ENCODE results near the gene GJB6.

GJB6 gene

DNA sequence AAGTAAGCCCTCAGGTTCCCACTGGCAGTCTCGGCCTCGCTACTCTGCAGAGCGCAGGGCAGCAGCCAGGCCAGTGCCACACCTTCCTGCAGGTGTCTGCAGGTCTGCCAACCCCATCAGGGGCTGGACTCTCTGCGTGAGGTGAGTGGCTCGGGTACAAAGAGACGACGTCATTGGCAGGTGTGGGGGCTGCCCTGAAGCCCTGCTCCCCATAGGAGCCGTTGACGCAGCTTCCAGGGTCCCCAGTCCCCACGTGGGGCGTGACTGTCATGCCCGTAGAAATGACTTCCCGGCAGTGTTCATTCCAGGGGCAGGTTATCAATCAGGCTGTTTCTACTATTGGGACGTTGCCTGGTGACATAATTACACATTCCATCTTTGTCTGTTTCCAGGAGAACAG lies 15.3 kb upstream of the GJB6 start:
- no peak overlapping the region for H3K27ac Mint-ChIP-seq
- peaks cover 12% of the 10 kb centered on the region for H3K27me3 Mint-ChIP-seq (ENCODE audit: low read depth)
- peaks cover 6% of the 10 kb centered on the region for H3K9me3 Mint-ChIP-seq
- no peaks in the 10 kb centered on the region for H3K4me1 Mint-ChIP-seq (ENCODE audit: low read depth)
- no peak overlapping the region for H3K4me3 Mint-ChIP-seq
- no peaks in the 10 kb centered on the region for H3K36me3 Mint-ChIP-seq (ENCODE audit: low read depth)

DNA sequence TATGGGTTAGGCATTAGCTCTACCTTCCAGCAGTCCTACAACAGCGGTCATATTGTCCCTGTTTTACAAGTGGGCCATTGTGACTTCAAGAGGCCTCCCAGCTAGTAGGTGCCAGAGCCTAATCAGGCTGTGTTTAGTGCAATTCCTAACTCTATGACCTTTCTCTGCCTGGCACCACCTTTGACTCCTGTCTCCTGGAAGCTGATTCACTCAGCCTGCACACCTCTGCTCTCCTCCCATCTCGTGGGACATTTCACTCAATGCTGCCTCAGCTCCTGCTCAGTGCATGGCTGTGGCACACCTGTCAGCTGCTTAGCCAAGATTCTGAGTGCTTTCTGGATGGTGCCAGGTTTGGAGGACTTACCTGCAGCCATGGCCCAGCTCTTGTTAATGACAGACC lies 9.5 kb upstream of the GJB6 start:
- peaks cover 6% of the 10 kb centered on the region for H3K9me3 Mint-ChIP-seq
- H3K36me3 Mint-ChIP-seq (ENCODE audit: low read depth): no peaks in the 10 kb centered on the region
- peaks cover 2% of the 10 kb centered on the region for H3K4me1 Mint-ChIP-seq (ENCODE audit: low read depth)
- peaks cover 15% of the 10 kb centered on the region for H3K27me3 Mint-ChIP-seq (ENCODE audit: low read depth)
- H3K27ac Mint-ChIP-seq: no peak overlapping the region
- H3K4me3 Mint-ChIP-seq: no peak overlapping the region

DNA sequence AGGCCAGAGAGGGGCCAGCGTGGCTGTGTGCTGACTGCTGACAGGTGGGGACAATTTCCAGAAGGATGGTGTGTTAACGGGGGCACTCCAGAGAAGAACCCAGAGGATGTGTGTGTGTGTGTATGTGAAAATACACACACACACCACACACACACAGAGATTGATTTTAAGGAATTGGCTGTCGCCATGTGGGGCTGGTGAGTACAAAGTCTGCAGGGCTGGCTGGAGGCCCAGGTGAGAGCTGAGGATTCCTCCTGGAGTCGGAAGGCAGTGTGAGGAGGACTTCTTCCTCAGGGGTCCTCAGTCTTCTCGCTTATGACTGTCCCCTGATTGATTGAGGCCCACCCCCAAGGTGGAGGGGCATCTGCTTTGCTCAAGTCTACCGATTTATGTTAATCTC lies 7.6 kb upstream of the GJB6 start:
- Mint-ChIP-seq H3K9me3 (peaks cover 6% of the 10 kb centered on the region), H3K4me3 (no peak overlapping the region), H3K36me3 (ENCODE audit: low read depth) (no peaks in the 10 kb centered on the region), H3K27ac (no peak overlapping the region), H3K4me1 (ENCODE audit: low read depth) (peaks cover 2% of the 10 kb centered on the region), H3K27me3 (ENCODE audit: low read depth) (peaks cover 18% of the 10 kb centered on the region)

DNA sequence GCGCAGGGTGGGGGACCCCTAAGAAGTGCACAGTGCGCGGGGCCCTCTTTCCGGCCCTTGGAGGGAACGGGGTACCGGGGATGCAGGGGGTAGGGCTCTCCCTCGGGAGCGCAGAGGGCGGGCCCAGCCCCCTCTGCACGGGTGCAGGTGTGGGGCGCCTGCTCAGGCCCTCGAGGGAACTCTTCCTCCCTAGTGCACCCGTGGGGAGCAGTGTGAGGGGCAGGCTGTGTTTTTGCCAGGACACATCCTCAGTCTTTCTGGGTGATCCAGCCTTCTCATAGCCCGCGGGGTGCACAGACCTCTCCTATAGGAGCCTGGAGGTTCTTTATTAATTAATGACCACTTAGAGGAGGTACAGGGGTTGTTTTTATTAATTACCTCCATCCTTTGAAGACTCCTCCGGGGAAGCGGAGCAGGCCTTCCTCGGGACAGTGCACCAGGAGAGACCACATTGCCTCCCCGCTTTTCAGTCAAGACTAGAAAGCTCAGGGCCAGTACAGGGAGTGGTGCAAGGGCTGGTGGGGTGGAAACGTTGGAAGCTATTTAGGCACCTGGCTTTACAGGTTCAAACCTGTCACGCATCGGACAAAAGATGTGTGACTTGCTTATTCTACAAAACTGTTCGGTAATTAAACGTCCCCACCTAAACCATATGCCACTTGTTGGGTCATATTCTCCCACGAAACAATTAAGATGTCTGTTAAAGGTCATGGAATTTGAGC lies 598 bp upstream of the GJB6 start:
- Mint-ChIP-seq H3K4me1 (ENCODE audit: low read depth) (peaks cover 11% of the 10 kb centered on the region), H3K27ac (no peak overlapping the region), H3K4me3 (no peak overlapping the region), H3K36me3 (ENCODE audit: low read depth) (no peaks in the 10 kb centered on the region), H3K9me3 (no peaks in the 10 kb centered on the region), H3K27me3 (ENCODE audit: low read depth) (peaks cover 46% of the 10 kb centered on the region)

DNA sequence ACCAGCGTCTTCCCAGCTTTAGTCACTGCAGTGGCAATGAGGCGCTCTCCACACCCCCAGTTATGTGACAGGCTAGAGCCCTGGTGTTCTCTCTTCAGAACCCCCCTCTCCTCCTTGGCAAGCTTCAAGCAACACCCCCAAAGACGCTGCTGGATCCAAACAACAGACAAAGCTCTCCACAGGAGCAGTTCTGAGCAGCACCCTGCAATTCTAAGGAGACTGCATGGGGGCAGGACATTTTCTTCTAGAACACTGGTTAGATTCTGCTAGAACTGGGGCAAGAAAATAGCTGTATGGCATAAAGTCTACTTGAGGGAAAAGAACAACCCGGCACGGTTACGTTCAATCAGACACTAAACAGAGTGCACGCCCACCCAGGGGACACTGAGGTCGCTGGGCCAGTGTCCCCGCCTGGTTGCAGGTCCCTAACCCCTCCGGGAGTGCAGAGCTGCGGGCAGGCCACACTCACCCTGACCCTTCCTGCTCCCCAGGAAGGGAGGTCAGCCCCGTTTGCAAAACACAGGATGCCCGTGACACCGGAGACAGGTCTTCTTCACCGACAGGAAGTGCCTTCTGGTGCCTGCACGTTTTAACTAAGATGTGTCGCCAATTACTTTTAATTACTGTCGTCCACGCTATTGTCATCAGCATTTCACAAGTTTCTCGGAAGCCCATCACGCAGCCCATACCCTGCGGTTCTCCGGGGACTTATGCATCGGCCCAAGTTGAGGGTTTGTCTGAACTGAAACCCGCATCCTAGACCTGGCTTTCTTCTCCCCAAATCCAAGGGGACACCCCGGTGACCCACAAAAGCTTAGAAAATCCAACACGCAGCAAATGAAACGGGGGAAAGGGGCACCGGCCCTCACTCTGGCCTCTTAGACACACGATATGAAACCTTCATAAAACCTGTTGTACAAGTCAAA lies 943 bp downstream of the GJB6 start:
- peak overlapping the region; percentile 36 for H3K27ac Mint-ChIP-seq
- H3K27me3 Mint-ChIP-seq (ENCODE audit: low read depth): peaks cover 42% of the 10 kb centered on the region
- peak overlapping the region; percentile 70 for H3K4me3 Mint-ChIP-seq
- no peaks in the 10 kb centered on the region for H3K36me3 Mint-ChIP-seq (ENCODE audit: low read depth)
- H3K4me1 Mint-ChIP-seq (ENCODE audit: low read depth): peaks cover 11% of the 10 kb centered on the region
- H3K9me3 Mint-ChIP-seq: no peaks in the 10 kb centered on the region

DNA sequence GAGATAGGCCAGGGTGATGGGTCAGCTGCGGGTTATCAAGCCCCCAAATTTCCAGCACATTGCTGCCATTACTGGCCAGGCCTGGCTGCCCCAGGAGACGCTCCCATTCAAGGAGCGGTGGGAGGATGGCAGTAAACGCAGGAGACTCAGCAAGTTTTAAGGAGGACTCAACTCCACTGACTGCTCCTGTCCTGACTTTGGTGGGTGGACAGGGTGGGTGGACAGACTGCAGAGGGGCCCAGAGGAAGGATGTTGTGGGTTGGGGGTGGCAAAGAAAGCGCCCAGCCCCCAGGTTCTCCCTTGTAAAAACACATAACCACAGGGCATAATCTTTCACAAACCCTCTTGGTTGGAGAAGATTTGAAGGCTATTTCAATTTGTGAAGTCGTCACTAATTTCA lies 4.4 kb downstream of the GJB6 start:
- Mint-ChIP-seq H3K27me3 (ENCODE audit: low read depth) (peaks cover 33% of the 10 kb centered on the region), H3K9me3 (no peaks in the 10 kb centered on the region), H3K4me3 (no peak overlapping the region), H3K27ac (no peak overlapping the region), H3K36me3 (ENCODE audit: low read depth) (no peaks in the 10 kb centered on the region), H3K4me1 (ENCODE audit: low read depth) (peaks cover 7% of the 10 kb centered on the region)

DNA sequence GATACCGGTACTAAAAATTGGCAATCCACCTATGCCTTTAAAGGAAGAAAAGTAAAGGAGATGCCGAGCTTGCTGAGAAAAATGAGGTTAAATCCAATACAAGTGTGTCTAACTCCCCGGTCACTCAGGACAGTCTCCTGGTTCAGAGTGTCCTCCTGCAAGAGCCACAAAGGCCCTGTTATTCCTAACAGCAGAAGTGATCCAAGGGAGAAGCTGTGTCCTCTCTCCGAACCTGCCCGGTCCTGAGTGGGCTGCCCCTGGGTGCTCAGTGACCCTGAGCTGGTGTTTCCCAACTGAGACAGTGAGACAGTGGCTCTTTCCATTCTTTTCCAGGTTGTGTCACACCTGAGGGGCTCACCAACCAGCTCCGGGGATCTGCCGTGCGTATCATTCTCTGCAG lies 4.8 kb downstream of the GJB6 start:
- Mint-ChIP-seq H3K27me3 (ENCODE audit: low read depth) (peaks cover 32% of the 10 kb centered on the region), H3K4me1 (ENCODE audit: low read depth) (peaks cover 7% of the 10 kb centered on the region), H3K27ac (no peak overlapping the region), H3K9me3 (no peaks in the 10 kb centered on the region), H3K36me3 (ENCODE audit: low read depth) (no peaks in the 10 kb centered on the region), H3K4me3 (no peak overlapping the region)

DNA sequence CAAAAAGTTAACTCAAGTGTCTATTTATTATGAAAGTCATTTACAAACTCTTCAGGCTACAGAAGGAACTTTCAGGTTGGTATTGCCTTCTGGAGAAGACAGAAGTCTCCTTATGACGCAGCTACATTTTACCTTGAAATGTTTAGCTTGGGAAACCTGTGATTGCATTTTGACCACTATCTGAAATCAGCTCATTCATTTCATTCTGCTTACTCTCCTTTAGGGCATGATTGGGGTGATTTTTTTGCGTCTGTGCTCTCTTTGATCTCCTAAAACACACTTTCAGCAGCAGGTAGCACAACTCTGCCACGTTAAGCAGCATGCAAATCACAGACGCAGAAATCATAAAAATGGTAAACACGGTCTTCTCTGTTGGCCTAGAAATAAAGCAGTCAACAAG lies 9.6 kb downstream of the GJB6 start:
- peaks cover 2% of the 10 kb centered on the region for H3K36me3 Mint-ChIP-seq (ENCODE audit: low read depth)
- H3K4me1 Mint-ChIP-seq (ENCODE audit: low read depth): peaks cover 16% of the 10 kb centered on the region

DNA sequence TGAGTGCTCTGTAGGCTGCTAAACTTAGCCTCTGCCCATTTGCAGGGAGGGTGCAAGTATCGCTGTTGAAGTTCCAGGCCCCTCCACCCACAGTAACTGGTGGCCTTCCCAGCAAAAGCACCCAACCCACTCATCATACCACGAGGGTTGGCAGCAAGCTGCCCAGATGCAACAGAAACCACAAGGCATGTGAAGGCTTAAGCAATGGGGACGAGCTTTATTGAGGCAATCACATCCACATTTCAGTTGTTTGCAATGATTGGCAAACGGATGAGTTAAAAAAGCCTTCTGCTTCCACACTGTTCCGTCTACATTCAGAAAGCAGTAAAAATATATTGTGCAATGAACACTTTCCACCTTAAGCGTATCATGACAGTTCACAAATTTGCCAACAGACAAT lies 10.3 kb downstream of the GJB6 start:
- Mint-ChIP-seq H3K9me3 (peaks cover 3% of the 10 kb centered on the region), H3K4me3 (no peak overlapping the region), H3K27ac (no peak overlapping the region), H3K36me3 (ENCODE audit: low read depth) (peaks cover 3% of the 10 kb centered on the region), H3K27me3 (ENCODE audit: low read depth) (peaks cover 20% of the 10 kb centered on the region), H3K4me1 (ENCODE audit: low read depth) (peaks cover 16% of the 10 kb centered on the region)

More for the DNA sequence above, 9.6 kb downstream of the GJB6 start:
- Mint-ChIP-seq H3K9me3 (peaks cover 3% of the 10 kb centered on the region), H3K27ac (no peak overlapping the region), H3K4me3 (no peak overlapping the region), H3K27me3 (ENCODE audit: low read depth) (peaks cover 17% of the 10 kb centered on the region)

DNA sequence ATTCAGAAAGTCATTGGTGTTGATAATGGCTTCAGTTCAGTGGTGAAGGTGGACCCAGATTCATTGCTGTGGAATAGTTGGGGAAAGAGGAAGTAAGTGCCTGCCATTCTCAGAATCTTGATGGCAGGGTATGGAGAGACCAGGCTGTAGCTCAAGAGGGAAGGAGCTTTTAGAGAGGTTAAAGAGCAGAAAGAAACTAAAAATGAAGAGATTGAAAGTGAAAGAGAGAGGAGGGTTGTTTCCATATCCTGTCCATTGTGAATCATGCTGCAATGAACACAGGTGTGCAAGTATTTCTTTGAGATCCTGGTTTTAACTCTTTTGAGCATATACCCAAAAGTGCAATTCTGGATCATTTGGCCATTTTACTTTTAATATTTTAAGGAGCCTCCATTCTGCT lies 12.5 kb downstream of the GJB6 start:
- H3K27ac Mint-ChIP-seq: peak overlapping the region; percentile 82
- H3K36me3 Mint-ChIP-seq (ENCODE audit: low read depth): peaks cover 3% of the 10 kb centered on the region
- H3K27me3 Mint-ChIP-seq (ENCODE audit: low read depth): peaks cover 23% of the 10 kb centered on the region
- peak overlapping the region; percentile 52 for H3K4me3 Mint-ChIP-seq
- peaks cover 16% of the 10 kb centered on the region for H3K4me1 Mint-ChIP-seq (ENCODE audit: low read depth)
- H3K9me3 Mint-ChIP-seq: peaks cover 3% of the 10 kb centered on the region

DNA sequence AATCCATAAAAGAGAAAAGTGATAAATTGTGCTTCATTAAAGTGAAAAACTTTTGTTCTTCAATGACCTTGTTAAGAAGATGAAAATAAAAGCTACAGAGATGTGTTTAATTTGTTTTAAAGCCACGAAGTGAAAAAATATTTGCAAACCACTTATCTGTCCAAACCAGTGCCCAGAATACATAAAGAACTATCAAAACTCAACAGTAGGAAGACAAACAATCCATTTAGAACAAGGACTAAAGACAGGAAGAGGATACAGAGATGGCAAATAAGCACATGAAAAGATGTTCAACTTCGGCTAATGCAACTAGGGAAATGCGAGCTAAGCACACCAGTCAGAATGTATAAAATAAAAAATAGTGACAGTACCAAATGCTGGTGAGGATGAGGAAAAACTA lies 15.0 kb downstream of the GJB6 start:
- Mint-ChIP-seq H3K4me3 (no peak overlapping the region), H3K36me3 (ENCODE audit: low read depth) (peaks cover 3% of the 10 kb centered on the region), H3K9me3 (peaks cover 3% of the 10 kb centered on the region), H3K27ac (no peak overlapping the region), H3K4me1 (ENCODE audit: low read depth) (peaks cover 16% of the 10 kb centered on the region), H3K27me3 (ENCODE audit: low read depth) (peaks cover 37% of the 10 kb centered on the region)

DNA sequence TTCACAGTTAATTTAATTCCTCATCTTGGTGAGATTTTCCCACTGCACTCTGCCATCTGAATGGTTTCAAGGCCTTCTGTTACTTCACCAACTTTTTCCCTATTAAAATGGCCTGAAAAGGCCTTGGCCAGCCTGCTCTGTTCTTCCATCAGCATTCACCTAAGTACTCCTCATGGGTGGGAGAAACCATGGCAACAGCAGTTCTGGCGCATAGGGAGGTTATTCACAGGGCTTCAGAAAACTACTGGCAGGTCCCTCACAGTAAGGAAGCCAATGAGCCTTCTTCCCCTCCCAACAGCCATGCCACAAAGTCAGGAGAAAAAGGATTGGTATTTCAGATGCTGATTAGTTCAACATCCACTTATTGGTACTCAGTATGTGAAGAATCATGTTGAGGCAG lies 22.2 kb downstream of the GJB6 start:
- H3K4me1 Mint-ChIP-seq (ENCODE audit: low read depth): peaks cover 4% of the 10 kb centered on the region
- no peaks in the 10 kb centered on the region for H3K9me3 Mint-ChIP-seq
- no peak overlapping the region for H3K27ac Mint-ChIP-seq
- H3K36me3 Mint-ChIP-seq (ENCODE audit: low read depth): no peaks in the 10 kb centered on the region
- H3K27me3 Mint-ChIP-seq (ENCODE audit: low read depth): peaks cover 47% of the 10 kb centered on the region
- no peak overlapping the region for H3K4me3 Mint-ChIP-seq

DNA sequence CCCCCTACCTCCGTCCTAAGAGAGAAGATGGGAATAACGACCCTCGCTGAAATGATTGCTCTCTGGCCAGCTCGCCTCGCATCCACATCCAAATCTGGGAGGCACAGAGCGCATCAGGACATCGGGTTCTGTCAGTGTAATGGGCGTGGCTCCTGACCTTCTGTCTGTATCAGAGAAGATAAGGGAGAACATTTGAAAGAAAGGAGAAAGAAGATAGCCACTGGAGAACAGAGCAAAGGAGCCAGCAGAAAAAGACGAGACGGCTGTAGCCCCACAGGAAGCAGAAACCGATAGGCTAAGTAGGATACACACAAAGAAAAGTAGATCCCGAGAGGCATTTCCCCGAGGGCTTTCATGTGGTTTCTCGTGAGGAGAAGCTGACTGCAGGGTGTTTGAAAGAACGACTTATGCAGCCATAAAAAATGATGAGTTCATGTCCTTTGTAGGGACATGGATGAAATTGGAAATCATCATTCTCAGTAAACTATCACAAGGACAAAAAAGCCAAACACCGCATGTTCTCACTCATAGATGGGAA lies 25.4 kb downstream of the GJB6 start:
- no peaks in the 10 kb centered on the region for H3K36me3 Mint-ChIP-seq (ENCODE audit: low read depth)
- H3K4me1 Mint-ChIP-seq (ENCODE audit: low read depth): peaks cover 4% of the 10 kb centered on the region
- H3K27me3 Mint-ChIP-seq (ENCODE audit: low read depth): peaks cover 30% of the 10 kb centered on the region
- H3K4me3 Mint-ChIP-seq: no peak overlapping the region
- H3K9me3 Mint-ChIP-seq: peaks cover 2% of the 10 kb centered on the region
- no peak overlapping the region for H3K27ac Mint-ChIP-seq

DNA sequence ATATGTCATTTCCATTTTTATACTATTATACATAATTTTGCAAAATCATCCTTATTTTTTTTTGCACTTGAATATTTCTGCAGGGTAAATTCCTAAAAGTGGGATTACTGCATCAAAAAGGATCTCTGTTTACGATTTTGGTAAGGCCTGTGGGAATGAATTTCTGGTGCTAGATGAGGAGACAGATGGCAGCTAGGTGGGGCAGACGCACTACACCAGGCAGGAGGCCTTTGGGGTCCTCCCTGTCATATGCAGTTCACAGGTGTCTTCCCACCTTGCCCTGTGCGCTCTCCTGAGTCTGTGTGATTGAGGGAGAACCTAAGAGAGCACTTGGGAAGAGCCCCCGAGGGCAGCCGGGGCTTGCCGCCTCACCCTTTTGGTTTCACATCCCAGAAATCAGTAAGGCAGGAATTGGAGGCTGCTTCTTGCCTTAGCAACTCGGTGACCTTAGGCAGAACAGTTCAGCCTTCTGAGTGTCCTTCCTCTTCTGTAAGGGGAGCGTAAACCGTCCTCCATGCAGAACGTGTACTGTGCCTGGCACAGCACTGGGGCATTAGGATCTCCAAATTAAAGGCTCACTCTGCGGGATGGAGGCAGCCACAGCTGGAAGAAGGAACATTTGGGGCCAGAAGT lies 25.9 kb downstream of the GJB6 start:
- Mint-ChIP-seq H3K27ac (no peak overlapping the region), H3K4me1 (ENCODE audit: low read depth) (peaks cover 4% of the 10 kb centered on the region), H3K4me3 (no peak overlapping the region), H3K27me3 (ENCODE audit: low read depth) (peaks cover 30% of the 10 kb centered on the region), H3K9me3 (peaks cover 4% of the 10 kb centered on the region), H3K36me3 (ENCODE audit: low read depth) (no peaks in the 10 kb centered on the region)

All from T-helper 1 cell treated with Interleukin-12 subunit alpha and Interleukin-12 subunit beta and Interleukin-4 antibody, amounts not matched to agents 30 μg/mL and 1 μg/mL, for 36 hours (primary cell).